NCI-H524 treated with DMSO at 0.1 percent for 48 hours (cell line): ENCODE results near the gene ST7.
A peak's percentile ranks its signal among the peaks of the same experiment; 100 is the strongest.
"Not testable (repeated sequence)": the region's sequence is repeated elsewhere in the genome, so short reads cannot be mapped to it uniquely, and the experiment has no call there.

Source experiments
- DNase-seq: peaks from one replicate; lab custom pipeline; 2025; lab: John Stamatoyannopoulos, UW

Gene ST7

GRCh38 chr7:117225536-117225935 is 272.2 kb downstream of the ST7 start:
- no peak for DNase-seq

GRCh38 chr7:117227091-117227490 is 273.8 kb downstream of the ST7 start:
- DNase-seq = no peak

GRCh38 chr7:117229350-117229749 is 276.0 kb downstream of the ST7 start:
- peak; percentile 83 for DNase-seq

- no peak for DNase-seq
These were observed 277.2 kb downstream of the ST7 start for GRCh38 chr7:117230276-117231046.

GRCh38 chr7:117231047-117231359 is 277.7 kb downstream of the ST7 start:
- DNase-seq = no peak

GRCh38 chr7:117237646-117238045 is 284.3 kb downstream of the ST7 start:
- no peak for DNase-seq

GRCh38 chr7:117238472-117238871 is 285.2 kb downstream of the ST7 start:
- DNase-seq = no peak

GRCh38 chr7:117238937-117239336 is 285.6 kb downstream of the ST7 start:
- no peak for DNase-seq

GRCh38 chr7:117241088-117241487 is 287.8 kb downstream of the ST7 start:
- no peak for DNase-seq

- no peak for DNase-seq
These were observed 290.1 kb downstream of the ST7 start for GRCh38 chr7:117243390-117243789.

GRCh38 chr7:117245703-117246102 is 292.4 kb downstream of the ST7 start:
- not testable (repeated sequence) for DNase-seq

GRCh38 chr7:117247809-117248208 is 294.5 kb downstream of the ST7 start:
- no peak for DNase-seq

- no peak for DNase-seq
These were observed 295.5 kb downstream of the ST7 start for GRCh38 chr7:117248829-117249228.

- no peak for DNase-seq
These were observed 296.4 kb downstream of the ST7 start for GRCh38 chr7:117249696-117250095.

- no peak for DNase-seq
These were observed 296.9 kb downstream of the ST7 start for GRCh38 chr7:117250245-117250644.

- DNase-seq = no peak
These were observed 297.5 kb downstream of the ST7 start for GRCh38 chr7:117250801-117251200.

- no peak for DNase-seq
These were observed 298.4 kb downstream of the ST7 start for GRCh38 chr7:117251687-117252086.

GRCh38 chr7:117259615-117260014 is 306.3 kb downstream of the ST7 start:
- DNase-seq = no peak

- DNase-seq = no peak
These were observed 309.2 kb downstream of the ST7 start for GRCh38 chr7:117262546-117262945.

GRCh38 chr7:117264716-117265115 is 311.4 kb downstream of the ST7 start:
- no peak for DNase-seq

GRCh38 chr7:117269417-117269816 is 316.1 kb downstream of the ST7 start:
- no peak for DNase-seq

- DNase-seq = no peak
These were observed 316.6 kb downstream of the ST7 start for GRCh38 chr7:117269886-117270285.

- no peak for DNase-seq
These were observed 317.1 kb downstream of the ST7 start for GRCh38 chr7:117270371-117270770.

- DNase-seq = no peak
These were observed 318.3 kb downstream of the ST7 start for GRCh38 chr7:117271566-117271965.
